Cerebellar nuclear complex (tissue), 1 donor: ENCODE data around the gene KLF3.

ENCODE experiments used
- DNase-seq, 2 experiments: peaks; one replicate each; lab custom pipeline; 2025; lab: John Stamatoyannopoulos, UW

The KLF3 gene

DNA sequence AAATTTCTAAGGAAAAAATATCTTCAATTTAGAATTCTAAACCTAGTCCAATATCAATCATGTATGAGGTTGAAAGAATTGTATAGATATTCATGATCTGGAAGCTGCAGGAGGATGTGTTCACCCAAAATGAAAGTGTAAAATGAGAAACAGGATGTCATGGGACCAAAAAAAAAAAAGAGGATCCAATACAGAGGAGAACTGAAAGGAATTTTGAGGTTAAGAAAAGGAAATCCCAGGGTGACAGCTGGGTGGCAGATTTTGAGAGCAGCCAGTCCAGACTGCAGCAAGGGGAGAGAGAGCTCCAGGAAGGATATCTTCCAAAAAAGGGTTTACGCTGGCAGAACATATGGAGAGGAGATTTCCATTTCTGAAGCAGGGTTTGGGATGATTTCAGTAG lies 79.9 kb downstream of the KLF3 start:
- DNase-seq, result no peak

DNA sequence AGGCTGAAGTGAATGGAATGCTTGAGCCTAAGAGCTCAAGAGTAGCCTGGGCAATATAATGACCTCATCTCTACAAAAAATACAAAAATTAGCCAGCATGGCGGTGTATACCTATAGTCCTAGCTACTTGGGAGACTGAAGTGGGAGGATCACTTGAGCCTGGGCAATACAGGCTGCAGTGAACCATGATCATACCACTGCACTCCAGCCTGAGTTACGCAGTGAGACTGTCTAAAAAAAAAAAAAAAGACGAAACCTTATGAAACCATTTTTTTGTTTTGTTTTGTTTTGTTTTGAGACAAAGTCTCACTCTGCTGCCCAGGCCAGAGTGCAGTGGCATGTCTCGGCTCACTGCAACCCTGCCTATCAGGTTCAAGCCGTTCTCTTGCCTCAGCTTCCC lies 81.9 kb downstream of the KLF3 start:
- no peak for DNase-seq

GRCh38 chr4:38747629-38748028 lies 83.6 kb downstream of the KLF3 start:
- DNase-seq, result no peak

GRCh38 chr4:38749336-38749735 lies 85.3 kb downstream of the KLF3 start:
- DNase-seq, result no peak
